Activated T-cell treated with anti-CD3 and anti-CD28 coated beads for 48 hours (primary cell): ENCODE measurements around the gene AFAP1.

Experiments
- DNase-seq: peaks from one replicate; pipeline ENCODE4 v3.0.0-alpha.2; 2020; ENCODE audit warnings: low read depth

The AFAP1 gene

GRCh38 chr4:7939377-7940108 lies at the start of gene AFAP1:
Gene AFAP1 (minus strand): TSS chr4:7939861. CDS start chr4:7872078, 67,783 bp downstream.
- DNase-seq: peak; percentile 90

GRCh38 chr4:7988437-7988836 lies 48.8 kb upstream of the AFAP1 start:
- no peak for DNase-seq

GRCh38 chr4:7987148-7987989 lies 47.7 kb upstream of the AFAP1 start:
- peak; percentile 70 for DNase-seq

GRCh38 chr4:7985891-7986441 lies 46.3 kb upstream of the AFAP1 start:
- DNase-seq: no peak

GRCh38 chr4:7985072-7985471 lies 45.4 kb upstream of the AFAP1 start:
- DNase-seq: no peak

- DNase-seq: no peak
These were observed 44.7 kb upstream of the AFAP1 start for GRCh38 chr4:7984286-7984925.

GRCh38 chr4:7983296-7983695 lies 43.6 kb upstream of the AFAP1 start:
- DNase-seq: no peak

- DNase-seq: no peak
These were observed 42.2 kb upstream of the AFAP1 start for GRCh38 chr4:7981738-7982394.

GRCh38 chr4:7980036-7980435 lies 40.4 kb upstream of the AFAP1 start:
- DNase-seq: no peak

- no peak for DNase-seq
These were observed 39.9 kb upstream of the AFAP1 start for GRCh38 chr4:7979652-7979968.

- no peak for DNase-seq
These were observed 39.4 kb upstream of the AFAP1 start for GRCh38 chr4:7978907-7979651.

- DNase-seq: no peak
These were observed 38.8 kb upstream of the AFAP1 start for GRCh38 chr4:7978489-7978888.

GRCh38 chr4:7976634-7977033 lies 37.0 kb upstream of the AFAP1 start:
- DNase-seq: no peak

- no peak for DNase-seq
These were observed 36.4 kb upstream of the AFAP1 start for GRCh38 chr4:7976025-7976424.

- no peak for DNase-seq
These were observed 34.8 kb upstream of the AFAP1 start for GRCh38 chr4:7974425-7974824.

- no peak for DNase-seq
These were observed 33.9 kb upstream of the AFAP1 start for GRCh38 chr4:7973545-7973981.

GRCh38 chr4:7971881-7972500 lies 32.3 kb upstream of the AFAP1 start:
- no peak for DNase-seq

GRCh38 chr4:7971159-7971631 lies 31.5 kb upstream of the AFAP1 start:
- no peak for DNase-seq

GRCh38 chr4:7970361-7970946 lies 30.8 kb upstream of the AFAP1 start:
- no peak for DNase-seq

GRCh38 chr4:7968262-7968896 lies 28.7 kb upstream of the AFAP1 start:
- DNase-seq: no peak
